A673 (cell line): ENCODE measurements around the gene HOMER1. TPM values are rescaled to one million over a fixed set of nuclear protein-coding genes. Genes with fewer than 3 reads are reported as not detected.
A peak's percentile ranks its signal among the peaks of the same experiment; 100 is the strongest.

Source experiments
- BruUV-seq: library from RNA; stranded (reverse); fragments of 400-500 nt; replicated peaks from 2 replicates; lab custom pipeline; 2021; lab: Mats Ljungman, UMichigan
- CTCF ChIA-PET: fragments of 300-600 bp; sonication (Branson Sonifier 250); formaldehyde crosslinking; loops from one replicate; lab custom pipeline; 2022; ENCODE audit warnings: antibody characterized with exemption; lab: Charles Lee
- POLR2A ChIA-PET: fragments of 300-600 bp; sonication (Branson Sonifier 250); formaldehyde crosslinking; loops from one replicate; lab custom pipeline; 2022; ENCODE audit warnings: antibody characterized with exemption; ENCODE audit not compliant: low non-redundant PET; lab: Charles Lee
- DNase-seq: peaks from one replicate; pipeline ENCODE4 v3.0.0-alpha.2; 2015; ENCODE audit warnings: low spot score
- H3K27ac ChIP-seq: fragments of 200-600 bp; sonication (generic); 2 replicates; pipeline ENCODE4 v1.5.1; 2016; ENCODE audit warnings: mixed run types, low read depth, mild to moderate bottlenecking, mixed read lengths, antibody characterized with exemption, low read length; ENCODE audit not compliant: poor library complexity, severe bottlenecking
- H3K27me3 ChIP-seq: fragments of 200-600 bp; sonication (generic); replicated peaks from 2 replicates; pipeline ENCODE4 v1.6.1; 2017; ENCODE audit warnings: mixed run types, low read depth, mild to moderate bottlenecking, mixed read lengths, antibody characterized with exemption, low read length; ENCODE audit not compliant: insufficient read depth, poor library complexity
- H3K36me3 ChIP-seq: fragments of 200-600 bp; sonication (generic); 2 replicates; pipeline ENCODE4 v1.6.1; 2016; ENCODE audit warnings: mixed run types, mild to moderate bottlenecking, mixed read lengths, antibody characterized with exemption, low read length; ENCODE audit not compliant: insufficient read depth, poor library complexity, severe bottlenecking
- H3K4me1 ChIP-seq: fragments of 200-600 bp; sonication (generic); 2 replicates; pipeline ENCODE4 v1.6.1; 2017; ENCODE audit warnings: mixed run types, mild to moderate bottlenecking, mixed read lengths, antibody characterized with exemption, low read length; ENCODE audit not compliant: insufficient read depth, poor library complexity, severe bottlenecking
- H3K4me3 ChIP-seq: fragments of 200-600 bp; sonication (generic); 2 replicates; pipeline ENCODE4 v1.5.1; 2016; ENCODE audit warnings: low read depth, mixed run types, mild to moderate bottlenecking, mixed read lengths, low read length; ENCODE audit not compliant: poor library complexity, severe bottlenecking
- H3K9me3 ChIP-seq: fragments of 200-600 bp; sonication (generic); 2 replicates; pipeline ENCODE4 v1.6.1; 2016; ENCODE audit warnings: mixed run types, low read depth, mild to moderate bottlenecking, mixed read lengths, antibody characterized with exemption, low read length; ENCODE audit not compliant: poor library complexity, severe bottlenecking
- EZH2 ChIP-seq: fragments of 200-600 bp; sonication (generic); IDR thresholded peaks from 2 replicates; pipeline ENCODE4 v1.6.1; 2017; ENCODE audit warnings: borderline replicate concordance, low read depth, mild to moderate bottlenecking, mixed read lengths, antibody characterized with exemption, low read length; ENCODE audit not compliant: poor library complexity, severe bottlenecking
- intact Hi-C: fragments of 100-400 bp; cut with micrococcal nuclease; formaldehyde crosslinking; loops from one replicate; pipeline ENCODE4 v1.10.0; 2022; ENCODE audit not compliant: unreplicated experiment
- total RNA-seq: library from RNA; stranded (reverse); gene quantifications from 2 replicates; pipeline ENCODE4 v1.2.3, GENCODE V29; 2021
- TF ChIP-seq, protein P1 (sequence below): fragments of 300-800, 200-600 bp; sonication (generic); conservative IDR thresholded peaks from 2 replicates; pipeline ENCODE4 v1.5.1; 2017; ENCODE audit warnings: low read depth, mild to moderate bottlenecking, antibody characterized with exemption, low read length, moderate library complexity, mixed read lengths

HOMER1 gene
- total RNA-seq, 1 experiment from 2014 or later: 34.0 TPM

DNA sequence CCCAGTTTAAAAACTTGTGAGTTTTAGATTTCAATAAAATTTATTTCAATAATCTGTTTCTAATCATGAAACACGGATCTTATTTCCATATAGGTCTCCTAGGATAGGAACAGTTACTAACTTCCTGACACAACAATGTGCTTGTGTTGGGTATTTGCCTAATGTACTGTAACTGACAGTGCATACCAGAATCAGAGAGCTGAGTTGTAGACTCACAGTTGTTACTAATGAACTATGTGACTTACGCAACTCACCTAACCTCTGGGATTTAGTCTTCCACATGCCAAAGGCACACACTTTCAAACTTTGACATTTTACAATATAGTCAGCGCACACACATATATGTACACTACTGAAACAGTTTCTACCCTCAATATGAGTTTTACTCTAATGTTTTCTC lies 77.7 kb downstream of the HOMER1 start:
- Histone ChIP-seq H3K36me3 (peaks cover 7% of the 10 kb centered on the region), H3K9me3 (no peaks in the 10 kb centered on the region), H3K4me1 (peaks cover 19% of the 10 kb centered on the region), H3K27ac (no peak overlapping the region), H3K27me3 (no peaks in the 10 kb centered on the region), H3K4me3 (no peak overlapping the region)
- ChIA-PET POLR2A (no interaction called here), CTCF (interaction anchor here (0.5 kb wide), 1 partner anchor 19 kb away, joined by 6 read pairs; no protein-coding TSS in a partner anchor)
- TF ChIP-seq EZH2: no peak
- no TSS peak for BruUV-seq
- DNase-seq: peak; percentile 45
- intact Hi-C loops: no loop called here

DNA sequence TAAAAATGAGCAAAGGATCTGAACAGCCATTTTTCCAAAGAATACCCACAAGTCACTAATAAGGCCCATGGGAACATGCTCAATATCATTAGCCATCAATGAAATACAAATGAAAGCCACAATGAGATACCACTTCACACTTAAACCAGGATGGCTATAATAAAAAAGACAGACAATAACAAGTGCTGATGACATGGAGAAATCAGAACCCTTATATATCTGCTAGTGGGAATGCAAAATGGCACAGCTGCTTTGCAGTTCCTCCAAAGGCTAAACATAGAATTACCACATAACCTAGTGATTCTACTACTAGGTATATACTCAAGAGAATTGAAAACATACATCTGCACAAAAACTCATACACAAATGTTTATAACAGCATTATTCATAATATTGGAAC lies 83.7 kb downstream of the HOMER1 start:
- H3K4me1 ChIP-seq: no peaks in the 10 kb centered on the region
- TF ChIP-seq, protein P1, sequence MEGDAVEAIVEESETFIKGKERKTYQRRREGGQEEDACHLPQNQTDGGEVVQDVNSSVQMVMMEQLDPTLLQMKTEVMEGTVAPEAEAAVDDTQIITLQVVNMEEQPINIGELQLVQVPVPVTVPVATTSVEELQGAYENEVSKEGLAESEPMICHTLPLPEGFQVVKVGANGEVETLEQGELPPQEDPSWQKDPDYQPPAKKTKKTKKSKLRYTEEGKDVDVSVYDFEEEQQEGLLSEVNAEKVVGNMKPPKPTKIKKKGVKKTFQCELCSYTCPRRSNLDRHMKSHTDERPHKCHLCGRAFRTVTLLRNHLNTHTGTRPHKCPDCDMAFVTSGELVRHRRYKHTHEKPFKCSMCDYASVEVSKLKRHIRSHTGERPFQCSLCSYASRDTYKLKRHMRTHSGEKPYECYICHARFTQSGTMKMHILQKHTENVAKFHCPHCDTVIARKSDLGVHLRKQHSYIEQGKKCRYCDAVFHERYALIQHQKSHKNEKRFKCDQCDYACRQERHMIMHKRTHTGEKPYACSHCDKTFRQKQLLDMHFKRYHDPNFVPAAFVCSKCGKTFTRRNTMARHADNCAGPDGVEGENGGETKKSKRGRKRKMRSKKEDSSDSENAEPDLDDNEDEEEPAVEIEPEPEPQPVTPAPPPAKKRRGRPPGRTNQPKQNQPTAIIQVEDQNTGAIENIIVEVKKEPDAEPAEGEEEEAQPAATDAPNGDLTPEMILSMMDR: no peak
- TF ChIP-seq EZH2: no peak
- no peaks in the 10 kb centered on the region for H3K9me3 ChIP-seq
- ChIA-PET POLR2A (no interaction called here), CTCF (no interaction called here)
- no peak overlapping the region for H3K4me3 ChIP-seq
- H3K27me3 ChIP-seq: no peaks in the 10 kb centered on the region
- no peak overlapping the region for H3K27ac ChIP-seq
- H3K36me3 ChIP-seq: no peaks in the 10 kb centered on the region
- no peak for DNase-seq
- BruUV-seq: no TSS peak
- intact Hi-C loops: no loop called here

DNA sequence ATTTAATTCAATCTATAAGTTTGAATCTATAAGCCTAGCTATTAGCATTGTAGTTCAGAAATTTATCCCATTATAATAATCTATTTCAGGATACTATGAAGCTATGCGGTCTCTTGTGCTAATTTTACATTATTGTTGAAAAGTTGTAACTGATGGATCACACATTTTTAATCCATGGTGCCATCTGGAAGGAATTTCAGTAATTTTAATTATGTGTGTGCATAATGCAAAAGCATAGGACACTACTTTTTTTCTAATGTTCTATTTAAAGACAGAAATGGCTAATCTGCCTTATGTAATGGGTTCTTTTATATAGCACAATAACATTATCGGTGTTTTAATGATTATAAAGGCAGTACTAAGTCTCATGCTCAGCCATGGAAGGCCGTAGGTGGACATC lies 90.6 kb downstream of the HOMER1 start:
- Histone ChIP-seq H3K36me3 (no peaks in the 10 kb centered on the region), H3K27ac (no peak overlapping the region), H3K4me1 (peaks cover 37% of the 10 kb centered on the region), H3K27me3 (no peaks in the 10 kb centered on the region), H3K9me3 (no peaks in the 10 kb centered on the region), H3K4me3 (no peak overlapping the region)
- CTCF ChIA-PET: no interaction called here
- BruUV-seq: no TSS peak
- POLR2A ChIA-PET: no interaction called here
- intact Hi-C loops: no loop called here
- TF ChIP-seq, protein P1: no peak
- TF ChIP-seq EZH2: no peak
- peak; percentile 20 for DNase-seq

DNA sequence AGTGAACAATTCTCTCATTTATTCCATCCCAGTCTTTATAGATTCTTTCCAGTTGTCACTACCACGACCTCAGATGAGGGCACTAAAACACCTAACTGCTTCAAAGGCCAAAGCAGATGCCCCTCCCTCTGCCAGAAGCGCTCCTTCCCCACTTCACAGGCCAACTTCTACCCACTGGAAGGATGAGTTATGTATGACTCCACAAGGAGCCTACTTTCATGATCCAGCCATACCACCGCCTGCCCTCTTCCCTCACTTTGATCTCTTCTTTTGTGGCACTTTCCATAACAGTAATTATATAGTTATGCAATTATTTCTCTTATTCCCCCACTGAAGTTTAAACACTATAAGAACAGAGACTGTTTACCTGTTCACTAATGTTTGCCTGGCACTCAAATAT lies 93.7 kb downstream of the HOMER1 start:
- Histone ChIP-seq H3K27me3 (no peaks in the 10 kb centered on the region), H3K27ac (no peak overlapping the region), H3K4me3 (no peak overlapping the region), H3K9me3 (no peaks in the 10 kb centered on the region), H3K36me3 (no peaks in the 10 kb centered on the region), H3K4me1 (peaks cover 54% of the 10 kb centered on the region)
- ChIA-PET POLR2A (no interaction called here), CTCF (no interaction called here)
- intact Hi-C loops: no loop called here
- BruUV-seq: no TSS peak
- TF ChIP-seq, protein P1: no peak
- no peak for TF ChIP-seq EZH2
- no peak for DNase-seq
